ENCODE results near the gene CFAP100.

Gene CFAP100

GRCh38 chr3:126371096-126371705 is 23.5 kb upstream of the CFAP100 start:
- Histone ChIP-seq H3K4me3 (ENCODE audit: low read depth in 1 of 2, low read length in 2 of 2) (no peak overlapping the region), H3K9me3 (ENCODE audit: low read length) (no peaks in the 10 kb centered on the region), H3K27me3 (ENCODE audit: control insufficient read depth in 1 of 2, insufficient read depth in 2 of 2, low read length in 2 of 2) (no peaks in the 10 kb centered on the region), H3K9ac (ENCODE audit: low read length) (no peak overlapping the region), H3K27ac (ENCODE audit: low read depth, low read length) (no peak overlapping the region), H3K36me3 (ENCODE audit: insufficient read depth, low read length) (no peaks in the 10 kb centered on the region), H3K4me1 (ENCODE audit: insufficient read depth, low read length) (peaks cover 6% of the 10 kb centered on the region)

DNA sequence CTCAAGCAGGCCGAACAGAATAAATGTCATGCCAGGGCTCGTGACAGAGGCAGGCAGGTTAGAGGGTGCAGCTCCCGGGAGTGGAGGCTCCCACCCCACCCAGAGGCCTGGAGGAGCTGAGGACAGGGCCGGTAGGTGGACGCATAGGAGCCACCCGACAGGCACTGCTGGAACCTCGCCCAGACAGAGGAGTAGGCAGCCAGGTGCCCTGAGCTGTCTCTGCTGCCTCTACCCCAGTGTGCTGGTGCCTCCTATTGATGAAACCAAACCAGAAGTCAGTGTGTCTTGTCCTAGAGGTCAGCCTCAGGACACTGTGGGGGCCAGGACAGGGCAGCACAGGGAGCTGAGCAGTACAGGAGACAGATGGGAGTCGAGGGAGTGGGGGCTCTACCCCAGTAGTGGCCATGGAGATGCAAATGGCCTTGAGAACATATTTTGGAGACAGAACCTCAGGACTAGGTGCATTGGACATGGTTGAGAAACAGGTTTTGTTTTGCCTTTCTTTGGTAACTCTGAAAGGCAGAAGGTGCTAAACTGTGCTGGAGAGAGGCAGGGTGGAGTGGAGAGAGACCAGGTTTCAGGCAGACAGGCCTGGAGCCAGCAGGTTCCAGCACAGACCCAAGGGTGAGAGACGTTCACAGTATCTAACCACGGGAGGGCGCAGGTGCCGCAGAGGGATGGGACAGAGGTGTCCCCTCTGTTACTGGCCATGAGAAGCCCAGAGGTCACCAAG is 22.1 kb upstream of the CFAP100 start:
- H3K27ac ChIP-seq (ENCODE audit: low read depth, low read length), result no peak overlapping the region
- no peaks in the 10 kb centered on the region for H3K36me3 ChIP-seq (ENCODE audit: insufficient read depth, low read length)
- H3K9me3 ChIP-seq (ENCODE audit: low read length), result no peaks in the 10 kb centered on the region
- H3K4me1 ChIP-seq (ENCODE audit: insufficient read depth, low read length), result peaks cover 6% of the 10 kb centered on the region
- no peak overlapping the region for H3K4me3 ChIP-seq (ENCODE audit: low read depth in 1 of 2, low read length in 2 of 2)
- H3K9ac ChIP-seq (ENCODE audit: low read length), result no peak overlapping the region
- no peaks in the 10 kb centered on the region for H3K27me3 ChIP-seq (ENCODE audit: control insufficient read depth in 1 of 2, insufficient read depth in 2 of 2, low read length in 2 of 2)

GRCh38 chr3:126373146-126373613 is 21.5 kb upstream of the CFAP100 start:
- no peak overlapping the region for H3K27ac ChIP-seq (ENCODE audit: low read depth, low read length)
- H3K36me3 ChIP-seq (ENCODE audit: insufficient read depth, low read length), result no peaks in the 10 kb centered on the region
- H3K9ac ChIP-seq (ENCODE audit: low read length), result no peak overlapping the region

DNA sequence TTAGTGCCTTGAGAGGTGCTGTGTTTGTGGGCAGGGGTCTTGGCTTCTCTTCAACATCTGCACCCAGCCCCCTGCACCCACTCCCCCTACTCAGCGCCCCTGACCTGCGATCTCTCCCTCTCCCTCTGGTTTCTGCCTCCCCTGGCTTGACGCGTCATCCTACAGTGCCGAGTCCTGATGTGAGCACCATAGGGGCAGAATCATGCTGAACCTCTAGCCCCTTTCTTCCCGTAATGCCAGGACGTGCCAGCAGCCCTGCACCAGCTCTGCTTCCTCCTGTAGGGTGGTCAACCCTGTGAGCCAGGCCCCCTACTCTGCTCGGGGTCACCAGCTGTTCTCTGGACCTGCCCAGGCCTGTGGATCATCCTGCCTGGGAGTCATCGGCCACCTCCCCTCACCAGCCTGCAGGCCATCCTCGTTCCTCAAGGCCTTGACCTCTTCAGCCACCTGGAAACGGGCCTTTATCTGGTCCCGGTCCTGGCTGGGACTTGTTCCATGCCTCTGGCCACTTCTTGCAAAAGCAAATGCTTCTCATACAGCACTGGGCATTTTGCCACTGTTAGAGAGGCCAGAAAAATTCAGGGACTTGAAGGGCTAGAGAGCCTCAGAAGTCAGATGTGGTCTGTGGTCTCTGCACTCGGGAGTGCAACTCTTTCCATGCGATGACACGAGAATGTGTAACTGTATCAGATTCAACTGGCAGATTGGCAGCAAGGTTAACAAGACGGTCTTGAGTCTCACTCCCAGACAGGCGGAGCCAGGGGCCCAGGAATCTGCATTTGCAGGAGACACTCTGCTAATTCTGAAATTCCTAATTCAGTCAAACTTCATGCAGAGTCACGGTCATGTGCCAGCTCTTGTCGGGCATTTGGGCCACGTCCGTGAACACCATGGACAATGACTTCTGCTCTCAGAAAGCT is 20.8 kb upstream of the CFAP100 start:
- no peak overlapping the region for H3K27ac ChIP-seq (ENCODE audit: low read depth, low read length)
- H3K36me3 ChIP-seq (ENCODE audit: insufficient read depth, low read length), result no peaks in the 10 kb centered on the region
- H3K9me3 ChIP-seq (ENCODE audit: low read length), result no peaks in the 10 kb centered on the region
- peaks cover 6% of the 10 kb centered on the region for H3K4me1 ChIP-seq (ENCODE audit: insufficient read depth, low read length)
- H3K9ac ChIP-seq (ENCODE audit: low read length), result no peak overlapping the region
- H3K27me3 ChIP-seq (ENCODE audit: control insufficient read depth in 1 of 2, insufficient read depth in 2 of 2, low read length in 2 of 2), result no peaks in the 10 kb centered on the region
- no peak overlapping the region for H3K4me3 ChIP-seq (ENCODE audit: low read depth in 1 of 2, low read length in 2 of 2)

More at GRCh38 chr3:126373146-126373613, 21.5 kb upstream of the CFAP100 start:
- no peak overlapping the region for H3K4me3 ChIP-seq (ENCODE audit: low read depth in 1 of 2, low read length in 2 of 2)
- no peaks in the 10 kb centered on the region for H3K27me3 ChIP-seq (ENCODE audit: control insufficient read depth in 1 of 2, insufficient read depth in 2 of 2, low read length in 2 of 2)
- H3K4me1 ChIP-seq (ENCODE audit: insufficient read depth, low read length), result peaks cover 6% of the 10 kb centered on the region
- H3K9me3 ChIP-seq (ENCODE audit: low read length), result no peaks in the 10 kb centered on the region

GRCh38 chr3:126375835-126376331 is 18.8 kb upstream of the CFAP100 start:
- Histone ChIP-seq H3K9me3 (ENCODE audit: low read length) (no peaks in the 10 kb centered on the region), H3K36me3 (ENCODE audit: insufficient read depth, low read length) (no peaks in the 10 kb centered on the region), H3K4me1 (ENCODE audit: insufficient read depth, low read length) (peaks cover 6% of the 10 kb centered on the region), H3K27me3 (ENCODE audit: control insufficient read depth in 1 of 2, insufficient read depth in 2 of 2, low read length in 2 of 2) (no peaks in the 10 kb centered on the region), H3K9ac (ENCODE audit: low read length) (no peak overlapping the region), H3K4me3 (ENCODE audit: low read depth in 1 of 2, low read length in 2 of 2) (no peak overlapping the region), H3K27ac (ENCODE audit: low read depth, low read length) (no peak overlapping the region)

- Histone ChIP-seq H3K9me3 (ENCODE audit: low read length) (no peaks in the 10 kb centered on the region), H3K4me3 (ENCODE audit: low read depth in 1 of 2, low read length in 2 of 2) (no peak overlapping the region), H3K27ac (ENCODE audit: low read depth, low read length) (no peak overlapping the region), H3K4me1 (ENCODE audit: insufficient read depth, low read length) (peaks cover 6% of the 10 kb centered on the region), H3K9ac (ENCODE audit: low read length) (no peak overlapping the region), H3K36me3 (ENCODE audit: insufficient read depth, low read length) (no peaks in the 10 kb centered on the region), H3K27me3 (ENCODE audit: control insufficient read depth in 1 of 2, insufficient read depth in 2 of 2, low read length in 2 of 2) (no peaks in the 10 kb centered on the region)
Measured at GRCh38 chr3:126376444-126376843, 18.3 kb upstream of the CFAP100 start.

- H3K9ac ChIP-seq (ENCODE audit: low read length), result no peak overlapping the region
- no peak overlapping the region for H3K27ac ChIP-seq (ENCODE audit: low read depth, low read length)
- peaks cover 6% of the 10 kb centered on the region for H3K4me1 ChIP-seq (ENCODE audit: insufficient read depth, low read length)
- no peaks in the 10 kb centered on the region for H3K36me3 ChIP-seq (ENCODE audit: insufficient read depth, low read length)
- H3K9me3 ChIP-seq (ENCODE audit: low read length), result no peaks in the 10 kb centered on the region
- H3K27me3 ChIP-seq (ENCODE audit: control insufficient read depth in 1 of 2, insufficient read depth in 2 of 2, low read length in 2 of 2), result no peaks in the 10 kb centered on the region
- H3K4me3 ChIP-seq (ENCODE audit: low read depth in 1 of 2, low read length in 2 of 2), result no peak overlapping the region
Measured at GRCh38 chr3:126377211-126377610, 17.5 kb upstream of the CFAP100 start.

DNA sequence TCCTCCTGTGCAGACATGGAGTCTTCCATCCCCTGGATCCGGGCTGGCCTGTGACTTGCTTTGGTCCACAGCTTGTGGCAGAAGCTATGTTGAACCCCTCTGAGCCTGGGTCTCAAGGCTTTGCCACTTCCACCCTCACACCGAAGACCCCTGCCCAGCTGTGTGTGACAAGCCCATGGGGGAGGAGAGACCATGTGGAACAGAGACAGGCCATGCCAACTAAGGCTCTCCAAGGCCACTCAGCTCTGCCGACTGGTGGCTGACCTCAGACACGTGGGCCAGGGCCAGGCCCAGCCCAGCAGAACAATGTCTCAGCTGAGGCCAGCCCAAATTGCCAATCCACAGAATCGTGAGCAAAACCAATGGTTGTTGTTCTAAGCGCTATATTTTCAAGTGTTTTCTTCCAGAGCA is 16.4 kb upstream of the CFAP100 start:
- no peak overlapping the region for H3K9ac ChIP-seq (ENCODE audit: low read length)
- no peaks in the 10 kb centered on the region for H3K36me3 ChIP-seq (ENCODE audit: insufficient read depth, low read length)
- H3K9me3 ChIP-seq (ENCODE audit: low read length), result no peaks in the 10 kb centered on the region
- H3K27me3 ChIP-seq (ENCODE audit: control insufficient read depth in 1 of 2, insufficient read depth in 2 of 2, low read length in 2 of 2), result no peaks in the 10 kb centered on the region
- H3K4me1 ChIP-seq (ENCODE audit: insufficient read depth, low read length), result peaks cover 6% of the 10 kb centered on the region
- H3K27ac ChIP-seq (ENCODE audit: low read depth, low read length), result no peak overlapping the region
- H3K4me3 ChIP-seq (ENCODE audit: low read depth in 1 of 2, low read length in 2 of 2), result no peak overlapping the region

- Histone ChIP-seq H3K36me3 (ENCODE audit: insufficient read depth, low read length) (no peaks in the 10 kb centered on the region), H3K27me3 (ENCODE audit: control insufficient read depth in 1 of 2, insufficient read depth in 2 of 2, low read length in 2 of 2) (no peaks in the 10 kb centered on the region), H3K4me1 (ENCODE audit: insufficient read depth, low read length) (no peaks in the 10 kb centered on the region), H3K4me3 (ENCODE audit: low read depth in 1 of 2, low read length in 2 of 2) (no peak overlapping the region), H3K9me3 (ENCODE audit: low read length) (no peaks in the 10 kb centered on the region), H3K9ac (ENCODE audit: low read length) (no peak overlapping the region), H3K27ac (ENCODE audit: low read depth, low read length) (no peak overlapping the region)
Measured at GRCh38 chr3:126380011-126380768, 14.5 kb upstream of the CFAP100 start.

DNA sequence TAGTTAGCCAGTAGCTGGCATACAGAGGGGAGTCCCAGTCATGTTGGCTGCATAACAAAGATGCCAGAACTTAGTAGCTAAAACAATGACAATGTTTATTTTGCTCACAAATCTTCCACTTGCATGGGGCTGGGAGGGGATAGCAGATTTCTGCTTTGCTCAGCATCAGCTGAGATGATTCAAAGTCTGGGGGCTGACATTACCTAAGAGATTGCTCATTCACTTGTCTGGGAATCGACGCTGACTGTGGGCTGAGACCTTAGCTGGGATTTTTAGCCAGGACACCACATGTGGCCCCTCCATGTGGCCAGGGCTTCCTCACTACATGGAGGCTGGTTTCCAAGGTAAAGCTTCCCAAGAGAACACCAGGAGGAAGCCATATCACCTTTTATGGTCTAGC is 12.7 kb upstream of the CFAP100 start:
- Histone ChIP-seq H3K27me3 (ENCODE audit: control insufficient read depth in 1 of 2, insufficient read depth in 2 of 2, low read length in 2 of 2) (no peaks in the 10 kb centered on the region), H3K4me1 (ENCODE audit: insufficient read depth, low read length) (no peaks in the 10 kb centered on the region), H3K9ac (ENCODE audit: low read length) (no peak overlapping the region), H3K4me3 (ENCODE audit: low read depth in 1 of 2, low read length in 2 of 2) (no peak overlapping the region), H3K9me3 (ENCODE audit: low read length) (no peaks in the 10 kb centered on the region), H3K27ac (ENCODE audit: low read depth, low read length) (no peak overlapping the region), H3K36me3 (ENCODE audit: insufficient read depth, low read length) (no peaks in the 10 kb centered on the region)

Measured in muscle layer of colon (tissue), 2 donors.